Astrocyte (in vitro differentiated cells and primary cell): Measurements from ENCODE around the gene PPP1R3E. TPM values are rescaled to one million over a fixed set of nuclear protein-coding genes. Genes with fewer than 3 reads are reported as not detected.

Source experiments
- DNase-seq: peaks from one replicate; pipeline ENCODE4 v3.0.0-alpha.2; 2010; ENCODE audit warnings: low read depth
- FAIRE-seq: peaks from 2 replicates; lab custom pipeline; 2011; peaks lifted over from hg19 to GRCh38; lab: Jason Lieb, UNC
- H2AFZ ChIP-seq: 2 replicates; pipeline ENCODE4 v1.6.0; 2012; ENCODE audit warnings: low read depth, low read length, inconsistent platforms
- H3K27ac ChIP-seq: 2 replicates; pipeline ENCODE4 v1.5.1; 2011; ENCODE audit warnings: low read depth, low read length, inconsistent platforms
- H3K27me3 ChIP-seq: 2 replicates; pipeline ENCODE4 v1.6.0; 2011; ENCODE audit warnings: low read length, inconsistent platforms; ENCODE audit not compliant: insufficient read depth
- H3K36me3 ChIP-seq: 2 replicates; pipeline ENCODE4 v1.5.1; 2011; ENCODE audit warnings: low read length, inconsistent platforms; ENCODE audit not compliant: insufficient read depth
- H3K4me1 ChIP-seq: 2 replicates; pipeline ENCODE4 v1.5.1; 2011; ENCODE audit warnings: low read length, inconsistent platforms; ENCODE audit not compliant: insufficient read depth
- H3K4me2 ChIP-seq: 2 replicates; pipeline ENCODE4 v1.6.0; 2012; ENCODE audit warnings: low read length, inconsistent platforms
- H3K4me3 ChIP-seq: 2 replicates; pipeline ENCODE4 v1.5.1; 2011; ENCODE audit warnings: low read depth, mild to moderate bottlenecking, low read length, inconsistent platforms; ENCODE audit not compliant: insufficient read depth
- H3K79me2 ChIP-seq: 2 replicates; pipeline ENCODE4 v1.6.0; 2012; ENCODE audit warnings: mild to moderate bottlenecking, low read length, inconsistent platforms; ENCODE audit not compliant: insufficient read depth
- H3K9ac ChIP-seq: 2 replicates; pipeline ENCODE4 v1.6.0; 2012; ENCODE audit warnings: mild to moderate bottlenecking, low read length, inconsistent platforms
- H3K9me3 ChIP-seq: 2 replicates; pipeline ENCODE4 v1.5.1; 2012; ENCODE audit warnings: low read depth, mild to moderate bottlenecking, low read length, inconsistent platforms; ENCODE audit not compliant: insufficient read depth
- H4K20me1 ChIP-seq: 2 replicates; pipeline ENCODE4 v1.6.0; 2012; ENCODE audit warnings: low read length, inconsistent platforms; ENCODE audit not compliant: insufficient read depth
- H3K27ac Mint-ChIP-seq: one replicate; pipeline ENCODE4 v1.8.0; 2021; ENCODE audit warnings: mild to moderate bottlenecking, mixed read lengths; ENCODE audit not compliant: unreplicated experiment
- H3K27me3 Mint-ChIP-seq: one replicate; pipeline ENCODE4 v1.8.0; 2021; ENCODE audit warnings: low read depth, mixed read lengths; ENCODE audit not compliant: unreplicated experiment
- H3K36me3 Mint-ChIP-seq: one replicate; pipeline ENCODE4 v1.8.0; 2021; ENCODE audit warnings: low read depth, mixed read lengths; ENCODE audit not compliant: unreplicated experiment
- H3K4me1 Mint-ChIP-seq: one replicate; pipeline ENCODE4 v1.8.0; 2021; ENCODE audit warnings: low read depth, mixed read lengths; ENCODE audit not compliant: unreplicated experiment
- H3K4me3 Mint-ChIP-seq: one replicate; pipeline ENCODE4 v1.8.0; 2021; ENCODE audit warnings: mild to moderate bottlenecking, moderate library complexity, mixed read lengths; ENCODE audit not compliant: unreplicated experiment
- H3K9me3 Mint-ChIP-seq: one replicate; pipeline ENCODE4 v1.8.0; 2021; ENCODE audit warnings: mild to moderate bottlenecking, mixed read lengths; ENCODE audit not compliant: unreplicated experiment
- CTCF ChIP-seq: IDR thresholded peaks from 2 replicates; pipeline ENCODE4 v1.5.1; 2011; ENCODE audit warnings: low read depth, mild to moderate bottlenecking, inconsistent platforms, low read length, moderate library complexity; ENCODE audit not compliant: insufficient read depth
- EZH2 ChIP-seq: IDR thresholded peaks from 2 replicates; pipeline ENCODE4 v1.6.1; 2012; ENCODE audit warnings: mild to moderate bottlenecking, low read length, inconsistent platforms; ENCODE audit not compliant: insufficient read depth
- total RNA-seq: library from RNA; stranded (reverse); gene quantifications from 2 replicates; pipeline ENCODE4 v1.2.1, GENCODE V29; 2021

PPP1R3E gene
- total RNA-seq, 1 donor from 2014 or later = 3.6 TPM

GRCh38 chr14:23297611-23298277 lies 4.9 kb downstream of the PPP1R3E start:
- Histone ChIP-seq H3K4me3 (no peak overlapping the region), H3K79me2 (peaks cover 5% of the 10 kb centered on the region), H3K9ac (no peak overlapping the region), H3K9me3 (no peaks in the 10 kb centered on the region), H3K4me1 (peaks cover 15% of the 10 kb centered on the region), H3K27me3 (peaks cover 8% of the 10 kb centered on the region), H3K27ac (no peak overlapping the region), H3K36me3 (no peaks in the 10 kb centered on the region), H2AFZ (no peak overlapping the region), H4K20me1 (no peaks in the 10 kb centered on the region), H3K4me2 (no peak overlapping the region)
- Mint-ChIP-seq H3K27ac (no peak overlapping the region), H3K27me3 (peaks cover 14% of the 10 kb centered on the region), H3K36me3 (peaks cover 6% of the 10 kb centered on the region), H3K4me3 (no peak overlapping the region), H3K9me3 (no peaks in the 10 kb centered on the region), H3K4me1 (peaks cover 20% of the 10 kb centered on the region)
- DNase-seq (no peak), FAIRE-seq (no peak)
- no peak for TF ChIP-seq EZH2
- no peak for TF ChIP-seq CTCF

- no peak for FAIRE-seq
- H3K4me3 Mint-ChIP-seq = no peak overlapping the region
Measured at GRCh38 chr14:23297096-23297495, 5.6 kb downstream of the PPP1R3E start.

More at GRCh38 chr14:23297096-23297495, 5.6 kb downstream of the PPP1R3E start:
- peaks cover 5% of the 10 kb centered on the region for H3K79me2 ChIP-seq
- no peak overlapping the region for H2AFZ ChIP-seq
- peaks cover 15% of the 10 kb centered on the region for H3K4me1 ChIP-seq
- Mint-ChIP-seq H3K9me3 (no peaks in the 10 kb centered on the region), H3K4me1 (peaks cover 20% of the 10 kb centered on the region), H3K27ac (no peak overlapping the region), H3K27me3 (peaks cover 14% of the 10 kb centered on the region), H3K36me3 (peaks cover 6% of the 10 kb centered on the region)
- no peak overlapping the region for H3K4me3 ChIP-seq
- TF ChIP-seq CTCF = no peak
- no peak for TF ChIP-seq EZH2
- H3K9ac ChIP-seq = no peak overlapping the region
- H4K20me1 ChIP-seq = no peaks in the 10 kb centered on the region
- H3K27ac ChIP-seq = no peak overlapping the region
- H3K36me3 ChIP-seq = no peaks in the 10 kb centered on the region
- peaks cover 8% of the 10 kb centered on the region for H3K27me3 ChIP-seq
- no peak for DNase-seq
- H3K4me2 ChIP-seq = no peak overlapping the region
- no peaks in the 10 kb centered on the region for H3K9me3 ChIP-seq
